SW480 (cell line): ENCODE results near the gene CFAP299.
"Not testable (repeated sequence)": the region's sequence is repeated elsewhere in the genome, so short reads cannot be mapped to it uniquely, and the experiment has no call there.

Experiments used
- DNase-seq: peaks from one replicate; pipeline ENCODE4 v3.0.0-alpha.2; 2016; ENCODE audit warnings: low spot score

CFAP299 gene

DNA sequence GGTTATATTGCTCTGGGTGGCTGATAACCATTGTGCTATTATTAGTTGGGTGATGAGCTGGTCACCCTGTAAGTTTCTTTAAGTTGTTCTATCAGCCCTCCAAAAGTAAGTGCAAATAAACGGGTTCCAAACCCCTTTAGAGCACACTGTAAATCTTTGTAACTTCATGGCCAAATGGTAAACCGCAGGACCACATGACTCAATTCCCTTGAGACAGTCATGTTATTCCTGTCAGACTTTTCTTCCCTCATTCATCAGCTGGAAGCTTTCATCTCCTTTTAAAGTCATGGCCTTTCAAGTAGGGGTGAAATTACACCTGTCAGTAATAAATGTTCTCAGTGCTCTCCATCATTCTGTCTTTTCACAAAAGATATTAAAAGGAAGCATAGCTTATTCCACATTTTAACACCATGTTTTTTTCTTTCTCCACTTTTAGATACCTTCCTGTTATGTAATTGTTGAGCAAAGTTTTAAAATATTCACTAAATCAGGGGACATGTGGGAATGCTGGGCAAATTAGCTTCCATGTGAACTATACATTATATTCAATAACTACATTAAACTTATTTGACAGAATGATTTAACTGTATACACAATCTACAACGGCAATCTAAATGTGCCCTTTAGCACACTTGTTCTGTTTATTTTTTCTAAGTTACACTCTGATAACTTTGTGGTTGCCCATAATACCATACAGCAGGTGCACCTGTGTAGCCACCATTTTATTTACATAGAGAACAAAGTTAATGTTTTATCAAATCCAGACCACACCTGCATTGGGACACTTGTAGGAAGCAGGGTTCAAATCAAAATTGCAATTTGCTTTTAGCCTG lies 275.5 kb downstream of the CFAP299 start:
- peak; percentile 64 for DNase-seq

DNA sequence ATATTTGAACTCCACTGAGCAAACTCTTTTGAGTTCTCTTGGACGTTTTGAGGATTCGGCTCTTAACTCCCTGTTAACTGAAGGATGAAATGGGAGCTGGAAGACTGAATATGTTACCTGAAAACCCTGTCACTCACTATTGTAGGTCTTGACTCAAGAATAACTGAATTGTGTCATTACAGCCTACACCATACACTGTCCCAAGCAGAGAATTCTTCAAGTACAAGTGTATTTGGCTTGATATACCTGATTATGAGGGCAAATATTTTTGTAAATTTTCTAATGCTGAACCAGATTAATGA lies 276.1 kb downstream of the CFAP299 start:
- DNase-seq: no peak

- DNase-seq: no peak
Observed at GRCh38 chr4:80613470-80613869, 277.9 kb downstream of the CFAP299 start.

- no peak for DNase-seq
Observed at GRCh38 chr4:80614319-80614718, 278.8 kb downstream of the CFAP299 start.

DNA sequence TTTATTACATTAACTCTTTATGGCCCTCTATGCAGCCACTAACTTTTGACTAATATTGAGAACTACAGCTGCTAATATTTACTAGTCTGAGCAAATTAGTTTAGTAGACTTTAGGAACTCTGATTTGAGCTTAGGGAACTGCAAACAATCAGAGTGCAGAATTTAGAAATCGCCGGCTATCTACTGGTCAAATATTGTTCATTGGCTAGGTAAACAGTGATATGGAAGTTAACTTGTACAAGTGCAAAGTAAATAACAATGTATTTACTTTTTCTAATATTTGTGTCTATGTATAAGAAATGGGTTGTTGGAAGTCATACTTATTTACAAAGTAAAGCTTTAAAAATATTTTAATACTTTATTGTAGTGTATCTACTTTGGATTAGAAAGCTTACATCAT lies 279.6 kb downstream of the CFAP299 start:
- no peak for DNase-seq

- DNase-seq: peak; percentile 7
Observed at GRCh38 chr4:80619070-80619674, 283.6 kb downstream of the CFAP299 start.

DNA sequence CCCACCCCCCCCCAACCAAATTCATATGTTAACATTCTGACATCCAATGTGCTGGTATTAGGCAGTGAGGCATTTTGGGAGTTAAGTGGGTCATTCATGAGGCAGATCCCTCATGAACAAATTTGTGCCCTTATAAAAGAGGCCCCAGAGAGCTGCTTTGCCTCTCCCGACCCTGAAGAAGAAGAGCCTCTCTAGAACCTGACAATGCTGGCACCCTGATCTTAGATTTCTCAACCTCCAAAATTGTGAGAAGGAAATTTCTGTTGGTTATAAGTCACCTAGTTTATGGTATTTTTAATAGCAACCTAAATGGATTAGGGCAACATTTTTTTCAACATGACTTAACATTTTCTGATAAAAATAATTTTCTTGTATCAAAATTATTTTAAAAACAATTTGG lies 296.3 kb downstream of the CFAP299 start:
- DNase-seq: no peak

DNA sequence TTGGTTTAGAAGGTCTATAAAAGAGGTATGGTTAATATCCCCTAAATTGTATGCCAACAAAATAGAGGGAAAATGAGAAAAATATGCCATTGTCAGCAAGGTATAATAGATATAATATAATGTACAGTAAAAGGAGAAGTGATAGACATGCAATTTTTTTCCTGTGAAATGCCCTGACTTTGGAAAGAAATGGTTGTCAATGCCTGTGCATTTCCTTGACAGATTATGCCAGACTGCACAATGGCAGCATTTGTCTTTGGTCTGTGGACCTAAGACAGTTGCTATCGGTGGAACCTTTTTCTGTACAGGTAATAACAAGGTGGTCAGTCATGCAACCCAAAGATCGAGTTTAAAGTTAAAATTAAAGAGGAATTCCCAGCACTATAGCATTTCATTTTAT lies 301.7 kb downstream of the CFAP299 start:
- no peak for DNase-seq

DNA sequence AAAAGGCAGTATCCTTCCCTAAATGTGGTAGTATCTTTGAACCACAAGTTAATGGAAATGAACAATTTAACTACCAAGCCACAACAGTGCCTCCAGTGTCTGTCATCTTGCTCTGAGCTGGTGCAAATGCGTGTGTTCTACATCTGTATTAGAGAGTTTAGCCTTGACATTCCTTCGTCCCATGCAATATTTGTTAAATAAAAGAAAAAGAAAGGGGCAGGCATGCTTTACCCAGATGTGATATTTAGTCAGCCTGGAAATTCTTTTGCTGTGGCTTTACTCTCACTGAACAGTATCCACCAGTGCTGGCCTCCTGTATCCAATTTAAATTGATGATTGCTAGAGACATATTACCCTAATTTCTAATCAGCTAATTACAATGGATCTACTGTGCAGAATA lies 310.5 kb downstream of the CFAP299 start:
- no peak for DNase-seq

GRCh38 chr4:80655662-80656061 lies 320.1 kb downstream of the CFAP299 start:
- no peak for DNase-seq

DNA sequence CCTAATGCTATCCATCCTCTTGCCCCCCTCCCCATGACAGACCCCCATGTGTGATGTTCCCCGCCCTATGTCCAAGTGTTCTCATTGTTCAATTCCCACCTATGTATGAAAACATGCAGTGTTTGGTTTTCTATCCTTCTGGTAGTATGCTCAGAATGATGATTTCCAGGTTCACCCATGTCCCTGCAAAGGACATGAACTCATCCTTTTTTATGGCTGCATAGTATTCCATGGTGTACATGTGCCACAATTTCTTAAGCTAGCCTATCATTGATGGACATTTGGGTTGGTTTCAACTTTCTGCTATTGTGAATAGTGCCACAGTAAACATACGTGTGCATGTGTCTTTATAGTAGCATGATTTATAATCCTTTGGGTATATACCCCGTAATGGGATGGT lies 334.6 kb downstream of the CFAP299 start:
- not testable (repeated sequence) for DNase-seq

DNA sequence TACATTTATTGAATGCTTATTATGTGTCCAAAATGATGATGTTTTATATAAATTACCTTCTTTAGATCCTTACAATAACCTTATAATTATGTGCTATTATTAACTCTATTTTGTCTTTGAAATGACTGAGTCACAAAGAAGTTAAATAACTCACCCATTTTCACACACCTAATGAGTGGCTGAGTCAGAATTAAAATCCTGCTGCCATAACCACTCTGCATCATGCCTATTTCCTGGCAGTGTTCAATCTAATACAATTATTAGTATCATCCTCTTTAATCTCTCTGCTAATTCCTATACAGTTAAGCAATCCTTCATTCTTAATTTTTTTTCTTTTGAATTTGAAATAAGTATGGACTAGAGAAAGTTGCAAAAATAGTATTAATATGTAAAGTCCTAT lies 342.9 kb downstream of the CFAP299 start:
- no peak for DNase-seq

DNA sequence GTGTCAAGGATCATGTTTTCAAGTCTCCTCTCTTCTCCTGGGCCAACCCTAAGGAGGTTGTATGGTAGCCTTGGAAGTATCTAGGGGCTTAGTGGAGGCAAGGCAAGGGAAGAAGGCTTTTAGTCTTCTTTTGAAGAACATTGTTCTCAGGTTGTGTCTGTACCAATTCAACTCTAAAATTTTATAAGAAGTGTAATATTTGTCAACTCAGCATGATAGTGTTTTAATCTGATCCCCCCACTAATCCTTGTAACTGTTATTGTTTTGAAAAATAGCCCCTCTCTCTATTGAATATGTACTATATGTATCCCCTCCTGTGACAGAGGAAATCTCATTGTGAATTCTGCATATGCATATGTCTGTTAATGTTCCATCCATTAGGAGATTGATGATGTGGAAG lies 345.4 kb downstream of the CFAP299 start:
- no peak for DNase-seq

DNA sequence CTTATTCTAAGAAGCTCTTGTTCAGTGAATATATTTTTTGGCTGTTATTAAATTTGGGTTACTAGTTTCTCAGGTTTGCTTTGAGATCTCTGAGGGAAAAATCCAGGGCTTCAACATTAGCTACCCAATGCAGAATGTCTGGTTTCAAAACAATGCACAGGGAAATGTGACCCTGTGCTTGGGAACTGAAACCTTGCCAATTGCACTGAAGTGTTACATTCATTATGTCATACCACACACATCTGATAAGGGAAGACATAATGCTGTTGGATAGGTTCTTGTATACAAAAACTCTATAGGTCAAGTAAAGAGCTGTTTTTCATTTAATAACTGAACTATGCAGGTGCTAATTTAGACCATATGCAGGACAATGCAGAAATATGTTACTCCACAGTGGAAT lies 349.7 kb downstream of the CFAP299 start:
- DNase-seq: no peak

DNA sequence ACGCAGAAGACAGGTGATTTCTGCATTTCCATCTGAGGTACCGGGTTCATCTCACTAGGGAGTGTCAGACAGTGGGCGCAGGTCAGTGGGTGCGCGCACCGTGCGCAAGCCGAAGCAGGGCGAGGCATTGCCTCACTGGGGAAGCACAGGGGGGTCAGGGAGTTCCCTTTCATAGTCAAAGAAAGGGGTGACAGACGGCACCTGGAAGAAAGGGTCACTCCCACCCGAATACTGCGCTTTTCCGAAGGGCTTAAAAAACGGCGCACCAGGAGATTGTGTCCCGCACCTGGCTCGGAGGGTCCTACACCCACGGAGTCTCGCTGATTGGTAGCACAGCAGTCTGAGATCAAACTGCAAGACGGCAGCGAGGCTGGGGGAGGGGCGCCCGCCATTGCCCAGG lies 352.2 kb downstream of the CFAP299 start:
- not testable (repeated sequence) for DNase-seq

- no peak for DNase-seq
Observed at GRCh38 chr4:80694171-80694570, 358.6 kb downstream of the CFAP299 start.

- DNase-seq: no peak
Observed at GRCh38 chr4:80705311-80705710, 369.8 kb downstream of the CFAP299 start.

GRCh38 chr4:80709082-80709869 lies 373.7 kb downstream of the CFAP299 start:
- no peak for DNase-seq

DNA sequence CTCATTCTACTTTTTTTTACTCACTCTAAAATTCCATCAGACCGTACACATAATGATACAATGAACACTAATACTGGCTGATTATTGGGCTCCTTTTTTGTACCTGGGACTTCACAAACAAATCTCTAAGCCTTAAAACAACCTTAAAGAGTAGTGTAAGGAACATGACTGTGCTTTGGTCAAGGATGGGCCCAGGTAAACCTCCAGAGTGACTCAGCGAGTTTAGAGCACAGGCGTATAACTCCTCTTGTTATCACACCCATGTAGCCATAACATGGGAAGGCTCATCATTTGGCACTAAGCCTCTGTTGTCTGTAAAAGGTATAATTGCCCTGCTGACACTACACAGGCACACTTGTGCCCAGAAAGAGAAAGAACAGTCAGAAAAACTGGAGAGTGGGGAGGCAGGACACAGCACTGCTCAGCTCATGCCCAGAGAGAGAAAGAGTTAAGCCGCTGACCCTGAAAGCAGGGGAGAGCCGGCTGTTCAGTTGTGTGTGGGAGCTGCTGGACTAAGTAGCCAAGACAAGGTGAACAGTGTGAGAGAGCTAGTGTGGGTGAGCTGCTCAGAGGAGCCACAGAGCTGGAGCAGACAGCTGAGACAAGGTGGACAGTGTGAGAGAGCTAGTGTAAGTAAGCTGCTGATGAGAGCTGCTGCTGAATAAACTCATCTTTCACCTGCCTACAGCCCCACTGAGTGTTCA lies 375.4 kb downstream of the CFAP299 start:
- DNase-seq: no peak

GRCh38 chr4:80711956-80712355 lies 376.4 kb downstream of the CFAP299 start:
- DNase-seq: no peak

DNA sequence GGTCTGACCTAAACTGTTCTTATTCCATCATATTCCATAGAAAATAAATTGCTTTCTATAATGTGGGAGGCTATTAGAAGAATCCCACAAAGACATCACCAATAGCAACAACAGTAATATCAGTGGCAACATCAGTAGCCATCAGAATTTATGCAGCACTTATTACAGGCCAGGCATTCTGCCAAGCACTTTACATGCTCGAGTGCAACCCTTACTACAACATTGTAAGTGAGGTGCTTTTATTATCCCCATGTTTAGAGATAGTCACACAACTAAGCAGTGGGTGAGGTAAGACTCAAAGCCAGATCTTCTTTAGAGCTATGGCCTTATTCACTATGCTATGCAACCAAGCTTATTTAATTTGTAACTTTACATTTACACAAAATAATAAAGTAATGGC lies 377.9 kb downstream of the CFAP299 start:
- DNase-seq: no peak

DNA sequence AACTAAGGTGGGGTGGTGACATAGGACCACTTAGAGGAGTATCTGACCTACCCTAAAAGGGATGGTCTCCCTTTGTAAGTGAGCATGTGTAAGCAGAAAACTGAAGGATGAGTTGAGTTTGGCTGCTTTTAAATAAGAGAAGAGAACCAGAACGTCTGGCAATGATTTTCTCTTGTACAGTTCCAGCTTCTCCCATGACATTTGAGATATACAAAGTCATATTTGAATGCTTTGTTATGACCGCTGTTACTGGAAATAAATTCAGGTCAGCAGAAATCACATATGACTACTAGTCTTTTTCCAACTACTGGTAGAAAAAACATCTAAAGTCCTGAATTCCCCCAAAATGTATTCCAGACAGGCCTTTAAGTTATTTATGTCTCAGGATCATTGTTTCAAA lies 381.7 kb downstream of the CFAP299 start:
- DNase-seq: no peak

- no peak for DNase-seq
Observed at GRCh38 chr4:80726471-80726870, 390.9 kb downstream of the CFAP299 start.
